Measurements from ENCODE around the gene ALKBH1. TPM values are rescaled to one million over a fixed set of nuclear protein-coding genes. Genes with fewer than 3 reads are reported as not detected.
"Not testable (repeated sequence)": the region's sequence is repeated elsewhere in the genome, so short reads cannot be mapped to it uniquely, and the experiment has no call there.

Gene ALKBH1
- total and polyA plus RNA-seq, 2 of the 13 experiments (the other 11 are each of a cell fraction or from before 2014, with no cell fraction given), result 12.5 to 14.3 TPM

DNA sequence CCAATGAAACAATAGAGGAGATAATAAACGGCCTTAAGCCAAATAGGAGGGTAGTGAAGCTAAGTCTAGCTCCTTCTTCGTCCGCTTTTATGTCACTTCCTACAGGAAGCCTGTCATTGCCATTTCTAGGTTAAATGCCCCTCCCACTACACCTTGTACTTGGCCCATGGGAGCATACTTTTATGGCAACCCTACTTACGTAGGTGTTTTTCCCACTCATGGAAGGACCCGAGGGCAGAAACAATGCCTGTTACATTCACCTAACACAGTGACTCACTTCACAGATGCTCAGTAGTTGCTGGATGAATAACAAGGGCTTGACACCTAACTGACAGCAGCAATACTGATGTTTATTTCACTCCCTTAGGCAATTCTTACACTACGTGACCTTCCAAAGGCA lies 44.5 kb downstream of the ALKBH1 start:
- FAIRE-seq (no peak), DNase-seq (ENCODE audit: low spot score) (no peak), ATAC-seq (no peak; the same call in 2 of the 3 replicates)
- ChIA-PET POLR2A (no interaction called here), CTCF (ENCODE audit: low intra/inter-chr PET ratio, low total read pairs) (no interaction called here)
- H2AFZ ChIP-seq (ENCODE audit: low read length), result no peak overlapping the region
- WGBS (ENCODE audit: low lambda C conversion rate), result 38% methylated on average over 6 of the region's 6 CpGs
- no peaks in the 10 kb centered on the region for H3K36me3 ChIP-seq (replicated peaks in 1 of 2; ENCODE audit: control insufficient read depth in 1 of 2, insufficient read depth in 2 of 2, low read length in 2 of 2)
- H3K79me2 ChIP-seq (ENCODE audit: insufficient read depth, low read length), result no peaks in the 10 kb centered on the region
- intact Hi-C loops (cut with micrococcal nuclease; ENCODE audit: unreplicated experiment) (no loop called here), in situ Hi-C loops (cut with HindIII; ENCODE audit: extremely low pct_ligation_motif_present, low pct_unique_long_range_greater_than_20kb) (no loop called here)
- H4K20me1 ChIP-seq (ENCODE audit: insufficient read depth, low read length), result no peaks in the 10 kb centered on the region
- no peak overlapping the region for H3K27ac ChIP-seq (ENCODE audit: extremely low read length, insufficient read depth, low read length)
- no peaks in the 10 kb centered on the region for H3K9me3 ChIP-seq (ENCODE audit: low read length)
- H3K9ac ChIP-seq (ENCODE audit: insufficient read depth, low read depth, low read length), result no peak overlapping the region
- TF ChIP-seq KMT2A (CRISPR knock-in tag; IDR thresholded peaks at IDR 0.05) (no peak), PHF8 (CRISPR knock-in tag; IDR thresholded peaks at IDR 0.05) (no peak), ZNF292 (CRISPR knock-in tag; IDR thresholded peaks at IDR 0.05; ENCODE audit: borderline replicate concordance, low read depth) (no peak), ADNP (CRISPR knock-in tag; IDR thresholded peaks at IDR 0.05) (no peak), REL (CRISPR knock-in tag; conservative IDR thresholded peaks at IDR 0.05) (no peak), RAD21 (CRISPR knock-in tag; IDR thresholded peaks at IDR 0.05) (no peak), ZSCAN31 (CRISPR knock-in tag; IDR thresholded peaks at IDR 0.05; ENCODE audit: low read depth) (no peak)
- TF ChIP-seq, protein P1, sequence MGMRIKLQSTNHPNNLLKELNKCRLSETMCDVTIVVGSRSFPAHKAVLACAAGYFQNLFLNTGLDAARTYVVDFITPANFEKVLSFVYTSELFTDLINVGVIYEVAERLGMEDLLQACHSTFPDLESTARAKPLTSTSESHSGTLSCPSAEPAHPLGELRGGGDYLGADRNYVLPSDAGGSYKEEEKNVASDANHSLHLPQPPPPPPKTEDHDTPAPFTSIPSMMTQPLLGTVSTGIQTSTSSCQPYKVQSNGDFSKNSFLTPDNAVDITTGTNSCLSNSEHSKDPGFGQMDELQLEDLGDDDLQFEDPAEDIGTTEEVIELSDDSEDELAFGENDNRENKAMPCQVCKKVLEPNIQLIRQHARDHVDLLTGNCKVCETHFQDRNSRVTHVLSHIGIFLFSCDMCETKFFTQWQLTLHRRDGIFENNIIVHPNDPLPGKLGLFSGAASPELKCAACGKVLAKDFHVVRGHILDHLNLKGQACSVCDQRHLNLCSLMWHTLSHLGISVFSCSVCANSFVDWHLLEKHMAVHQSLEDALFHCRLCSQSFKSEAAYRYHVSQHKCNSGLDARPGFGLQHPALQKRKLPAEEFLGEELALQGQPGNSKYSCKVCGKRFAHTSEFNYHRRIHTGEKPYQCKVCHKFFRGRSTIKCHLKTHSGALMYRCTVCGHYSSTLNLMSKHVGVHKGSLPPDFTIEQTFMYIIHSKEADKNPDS (CRISPR knock-in tag; IDR thresholded peaks at IDR 0.05), result no peak
- no peak overlapping the region for H3K4me3 ChIP-seq (replicated peaks in 1 of 3; ENCODE audit: insufficient read depth in 1 of 3, low read depth in 2 of 3, low read length in 3 of 3)
- no peaks in the 10 kb centered on the region; a peak in 1 of 5 replicates for H3K27me3 ChIP-seq (ENCODE audit: control insufficient read depth in 1 of 2, insufficient read depth in 2 of 2, low read length in 2 of 2)
- no TSS peak for BruUV-seq (replicated peaks)
- 0 out of 2 replicates have a peak, but pooled peaks cover 11% of the 10 kb centered on the region for H3K4me1 ChIP-seq (ENCODE audit: insufficient read depth, low read length)
- H3K4me2 ChIP-seq (ENCODE audit: low read depth, low read length), result no peak overlapping the region

DNA sequence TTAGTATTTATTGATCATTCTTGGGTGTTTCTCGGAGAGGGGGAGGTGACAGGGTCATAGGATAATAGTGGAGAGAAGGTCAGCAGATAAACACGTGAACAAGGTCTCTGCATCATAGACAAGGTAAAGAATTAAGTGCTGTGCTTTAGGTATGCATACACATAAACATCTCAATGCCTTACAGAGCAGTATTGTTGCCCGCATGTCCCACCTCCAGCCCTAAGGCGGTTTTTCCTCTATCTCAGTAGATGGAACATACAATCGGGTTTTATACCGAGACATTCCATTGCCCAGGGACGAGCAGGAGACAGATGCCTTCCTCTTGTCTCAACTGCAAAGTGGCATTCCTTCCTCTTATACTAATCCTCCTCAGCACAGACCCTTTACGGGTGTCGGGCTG lies 46.3 kb downstream of the ALKBH1 start:
- 0 out of 2 replicates have a peak, but pooled peaks cover 11% of the 10 kb centered on the region for H3K4me1 ChIP-seq (ENCODE audit: insufficient read depth, low read length)
- H2AFZ ChIP-seq (ENCODE audit: low read length); H4K20me1 ChIP-seq (ENCODE audit: insufficient read depth, low read length); CTCF ChIA-PET (ENCODE audit: low intra/inter-chr PET ratio, low total read pairs); POLR2A ChIA-PET; H3K9ac ChIP-seq (ENCODE audit: insufficient read depth, low read depth, low read length); H3K4me2 ChIP-seq (ENCODE audit: low read depth, low read length); H3K27ac ChIP-seq (ENCODE audit: extremely low read length, insufficient read depth, low read length); ATAC-seq; H3K27me3 ChIP-seq (ENCODE audit: control insufficient read depth in 1 of 2, insufficient read depth in 2 of 2, low read length in 2 of 2); in situ Hi-C loops (cut with HindIII; ENCODE audit: extremely low pct_ligation_motif_present, low pct_unique_long_range_greater_than_20kb); FAIRE-seq; H3K36me3 ChIP-seq (replicated peaks in 1 of 2; ENCODE audit: control insufficient read depth in 1 of 2, insufficient read depth in 2 of 2, low read length in 2 of 2); H3K4me3 ChIP-seq (replicated peaks in 1 of 3; ENCODE audit: insufficient read depth in 1 of 3, low read depth in 2 of 3, low read length in 3 of 3); H3K79me2 ChIP-seq (ENCODE audit: insufficient read depth, low read length); DNase-seq (ENCODE audit: low spot score); H3K9me3 ChIP-seq (ENCODE audit: low read length); intact Hi-C loops (cut with micrococcal nuclease; ENCODE audit: unreplicated experiment); BruUV-seq (replicated peaks): not testable (repeated sequence)
- 49% methylated on average over 4 of the region's 9 CpGs for WGBS (ENCODE audit: low lambda C conversion rate)
